T-helper 2 cell (primary cell): ENCODE results near the gene RNF38.
"Not testable (repeated sequence)": the region's sequence is repeated elsewhere in the genome, so short reads cannot be mapped to it uniquely, and the experiment has no call there.

Experiments used
- DNase-seq, 5 experiments: peaks; one replicate each; pipeline versions ENCODE4 v3.0.0 to v3.0.0-alpha.2; 2012 to 2022

Gene RNF38

GRCh38 chr9:36402536-36402935, 2.5 kb upstream of the RNF38 start:
- no peak for DNase-seq

DNA sequence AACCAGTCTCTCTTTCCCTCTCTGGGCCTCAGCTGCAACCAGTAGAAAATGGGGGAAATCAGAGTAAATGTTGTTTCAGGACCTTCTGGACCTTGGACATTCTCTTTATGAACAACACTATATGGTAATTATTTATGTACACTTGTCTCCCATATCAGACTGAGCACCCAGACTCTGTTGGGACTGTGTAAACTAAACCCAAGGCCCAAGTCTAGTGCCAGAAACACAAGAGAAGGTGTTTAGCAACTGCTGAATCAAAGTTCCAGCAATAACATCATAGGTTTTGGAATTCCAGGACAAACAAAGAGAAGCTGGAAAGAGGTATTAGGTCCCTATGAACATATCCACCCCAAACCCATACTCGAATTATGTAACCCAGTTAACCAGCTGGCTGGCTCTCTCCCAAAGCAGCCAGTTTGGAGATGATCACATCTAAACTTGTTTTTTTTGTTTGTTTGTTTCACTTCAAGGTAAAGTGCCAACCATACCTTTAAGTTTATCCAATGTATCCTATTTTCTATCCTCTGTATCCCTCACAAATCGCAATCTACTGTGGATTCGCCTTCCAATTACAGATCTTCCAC, 1.9 kb upstream of the RNF38 start:
- no peak for DNase-seq

DNA sequence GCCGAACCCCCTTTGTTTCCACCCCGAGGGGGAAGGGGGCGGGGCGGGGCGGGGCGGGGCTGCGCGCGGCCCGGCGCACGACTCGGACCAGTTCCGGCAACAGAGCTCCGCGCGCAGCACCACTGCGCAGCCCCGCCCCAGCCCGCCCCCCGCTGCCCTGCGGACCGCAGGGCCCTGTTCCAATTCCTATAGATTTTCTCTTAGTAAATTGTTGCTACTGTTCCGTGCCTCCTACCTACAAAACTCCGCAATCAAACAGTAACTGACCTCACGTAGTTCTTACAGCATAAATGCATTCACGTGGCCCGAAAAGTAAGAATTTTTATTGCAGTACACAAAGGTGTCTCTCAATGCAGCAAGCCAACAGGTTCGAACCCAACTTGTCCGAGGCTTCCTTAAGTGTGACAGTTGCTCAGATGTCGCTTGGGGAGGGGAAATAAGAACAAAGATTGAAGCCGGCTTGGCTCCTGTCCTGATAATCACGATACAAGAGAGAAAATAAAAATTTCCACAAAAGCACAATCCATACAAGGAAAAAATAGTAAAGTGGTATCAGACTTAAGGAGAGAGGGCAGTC, 1.2 kb upstream of the RNF38 start:
- DNase-seq: peak in 2 of 5 experiments; percentile 70 to 89

GRCh38 chr9:36400332-36401163, 479 bp upstream of the RNF38 start:
- DNase-seq: peak; percentile 85 to 94 (median 91)

DNA sequence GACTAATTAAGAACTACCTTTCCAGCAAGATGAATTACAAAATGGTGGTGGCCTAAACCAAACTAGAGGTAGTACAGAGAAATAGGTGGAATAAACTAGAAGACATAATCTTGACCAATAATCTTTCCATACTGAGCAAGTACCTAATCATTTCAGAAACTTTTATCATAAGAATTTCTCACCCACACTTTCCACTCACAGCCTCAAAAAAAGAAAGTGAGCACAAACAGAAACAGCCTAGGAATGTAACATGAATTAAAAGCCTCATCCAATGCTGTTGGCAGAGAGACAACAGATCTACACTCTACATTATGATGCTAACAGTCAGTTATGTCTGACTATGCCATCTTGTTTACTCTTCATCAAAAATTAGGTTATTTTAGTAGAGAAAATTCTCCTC, 1.3 kb downstream of the RNF38 start:
- peak in 1 of 5 experiments; percentile 54 for DNase-seq

DNA sequence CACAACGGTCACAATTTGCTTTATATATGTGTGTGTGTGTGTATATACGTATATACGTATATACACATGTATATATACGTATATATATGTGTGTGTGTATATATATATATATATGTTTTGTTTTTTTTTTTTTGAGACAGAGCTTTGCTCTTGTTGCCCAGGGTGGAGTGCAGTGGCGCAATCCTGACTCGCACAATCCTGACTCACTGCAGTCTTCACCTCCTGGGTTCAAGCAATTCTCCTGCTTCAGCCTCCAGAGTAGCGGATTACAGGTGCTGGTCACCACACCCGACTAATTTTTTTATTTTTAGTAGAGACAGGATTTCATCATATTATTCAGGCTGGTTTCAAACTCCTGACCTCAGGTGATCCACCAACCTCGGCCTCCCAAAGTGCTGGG, 3.1 kb downstream of the RNF38 start:
- DNase-seq: no peak

DNA sequence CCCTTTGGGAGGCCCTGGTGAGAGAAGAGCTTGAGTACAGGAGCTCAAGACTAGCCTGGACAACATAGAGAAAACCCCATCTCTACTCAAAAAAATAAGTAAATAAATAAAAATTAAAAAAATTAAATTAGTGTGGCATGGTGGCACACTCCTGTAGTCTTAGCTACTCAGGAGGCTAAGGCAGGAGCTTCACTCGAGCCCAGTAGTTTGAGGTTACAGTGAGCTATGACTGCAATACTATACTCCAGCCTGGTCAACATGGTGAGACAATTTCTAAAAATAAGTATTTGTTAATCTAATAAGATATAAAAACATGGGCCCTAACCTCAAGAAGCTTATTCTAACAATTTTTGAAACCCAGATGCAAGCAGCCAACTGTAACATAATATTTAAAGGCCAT, 7.6 kb downstream of the RNF38 start:
- DNase-seq: no peak

GRCh38 chr9:36389590-36389989, 10.5 kb downstream of the RNF38 start:
- DNase-seq: no peak

- DNase-seq: not testable (repeated sequence)
Observed at GRCh38 chr9:36386396-36386965, 13.6 kb downstream of the RNF38 start.

DNA sequence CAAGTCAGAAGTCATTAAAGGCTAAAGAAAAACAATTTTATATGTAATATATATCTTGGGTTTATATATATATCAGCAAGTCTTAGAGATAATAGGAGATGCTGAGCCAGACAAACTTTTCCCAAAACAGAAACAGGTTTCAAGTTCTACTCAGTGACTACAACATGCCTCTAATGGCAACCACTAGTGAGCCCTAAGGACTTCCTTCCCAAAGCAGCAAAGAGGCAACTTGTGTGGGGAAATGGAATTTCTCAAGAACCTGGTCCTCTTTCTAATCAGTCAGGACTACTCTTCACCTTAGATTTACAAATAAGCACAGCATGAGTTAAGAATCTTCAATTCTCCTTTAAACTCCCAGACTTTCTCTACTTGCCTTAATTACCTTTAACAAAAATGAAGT, 17.6 kb downstream of the RNF38 start:
- no peak for DNase-seq

DNA sequence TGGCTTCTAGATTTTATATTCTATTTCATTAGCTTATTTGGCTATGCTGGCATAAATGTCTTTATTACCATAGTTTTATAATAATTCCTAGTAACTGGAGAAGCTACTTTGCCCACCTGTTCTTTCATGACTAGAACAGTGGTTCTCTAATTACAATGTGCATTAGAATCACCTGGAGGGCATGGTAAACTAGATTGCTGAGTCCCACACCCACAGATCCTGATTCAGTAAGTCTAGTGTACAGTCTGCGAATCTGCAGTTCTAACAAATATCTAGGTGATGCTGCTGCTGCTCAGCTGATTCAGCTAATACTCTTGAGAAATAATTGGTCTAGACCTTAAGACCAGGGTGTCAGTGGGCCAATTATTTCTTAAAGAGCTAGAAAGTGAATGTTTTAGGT, 35.5 kb downstream of the RNF38 start:
- DNase-seq: no peak

DNA sequence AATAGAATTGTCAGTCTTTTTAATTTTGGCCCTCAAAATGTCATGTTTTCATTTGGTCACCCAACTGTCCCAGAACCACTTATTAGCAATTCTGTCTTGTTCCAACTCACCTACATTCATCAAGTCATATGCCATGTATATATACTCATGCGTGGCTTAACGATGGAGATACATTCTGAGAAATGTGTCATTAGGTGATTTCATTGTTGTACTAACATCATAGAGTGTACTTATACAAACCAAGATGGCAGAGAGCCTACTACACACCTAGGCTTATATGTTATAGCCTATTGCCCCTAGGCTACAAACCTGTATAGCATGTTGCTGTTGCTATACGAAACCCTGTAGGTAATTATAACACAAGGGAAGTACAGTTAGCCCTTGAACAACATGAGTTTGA, 36.6 kb downstream of the RNF38 start:
- DNase-seq: no peak

DNA sequence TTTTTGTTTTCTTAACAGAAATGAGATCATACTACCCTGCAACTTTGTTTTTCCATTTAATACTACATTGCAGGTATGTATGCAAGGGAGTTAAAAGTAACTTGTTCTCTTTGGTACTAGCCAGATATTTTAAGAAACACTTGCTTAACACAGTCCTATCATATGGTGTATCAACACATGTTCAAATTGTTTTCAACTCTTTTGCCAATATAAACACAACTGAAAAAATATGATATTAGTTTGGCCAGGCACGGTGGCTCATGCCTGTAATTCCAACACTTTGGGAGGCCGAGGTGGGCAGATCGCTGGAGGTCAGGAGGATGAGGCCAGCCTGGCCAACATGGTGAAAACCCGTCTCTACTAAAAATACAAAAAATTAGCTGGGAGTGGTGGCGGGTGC, 41.6 kb downstream of the RNF38 start:
- DNase-seq: no peak

DNA sequence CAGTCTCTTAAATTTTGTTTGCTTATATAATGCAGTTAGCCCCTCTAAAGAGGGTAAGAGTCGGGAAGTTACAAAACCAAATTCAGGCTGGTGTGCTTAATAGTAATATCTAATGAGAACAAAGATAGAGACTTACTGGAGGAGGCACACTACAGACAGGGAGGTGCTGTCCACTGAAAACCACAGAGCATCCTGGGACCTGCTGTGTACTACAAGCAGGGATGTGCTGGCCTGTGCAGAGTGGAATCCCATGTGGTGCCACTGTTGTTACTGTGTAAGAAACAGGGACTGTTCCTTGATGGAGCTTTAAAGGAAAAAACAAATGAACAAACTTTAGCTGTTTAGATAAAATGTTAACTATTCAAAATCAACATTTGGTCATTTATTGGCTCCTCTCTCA, 42.4 kb downstream of the RNF38 start:
- no peak for DNase-seq

DNA sequence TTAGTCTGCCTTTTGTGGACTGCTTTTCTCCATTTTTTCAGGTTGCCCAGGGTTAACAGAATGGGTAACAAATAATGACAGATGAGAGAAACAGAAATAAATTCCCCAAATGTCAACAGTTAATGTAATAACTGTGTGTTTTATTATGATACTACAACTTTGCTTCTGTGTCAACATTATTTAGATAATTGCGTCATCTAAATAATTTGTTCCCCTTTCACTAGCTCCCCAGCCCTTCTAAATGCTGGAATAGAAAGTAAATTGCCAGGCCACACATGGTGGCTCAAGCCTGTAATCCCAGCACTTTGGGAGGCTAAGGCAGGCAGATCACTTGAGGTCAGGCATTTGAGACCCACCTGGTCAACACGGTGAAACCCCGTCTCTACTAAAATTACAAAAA, 53.5 kb downstream of the RNF38 start:
- no peak for DNase-seq

GRCh38 chr9:36345103-36345846, 54.8 kb downstream of the RNF38 start:
- DNase-seq: no peak

GRCh38 chr9:36341936-36342577, 58.0 kb downstream of the RNF38 start:
- DNase-seq: peak in 1 of 5 experiments; percentile 88

DNA sequence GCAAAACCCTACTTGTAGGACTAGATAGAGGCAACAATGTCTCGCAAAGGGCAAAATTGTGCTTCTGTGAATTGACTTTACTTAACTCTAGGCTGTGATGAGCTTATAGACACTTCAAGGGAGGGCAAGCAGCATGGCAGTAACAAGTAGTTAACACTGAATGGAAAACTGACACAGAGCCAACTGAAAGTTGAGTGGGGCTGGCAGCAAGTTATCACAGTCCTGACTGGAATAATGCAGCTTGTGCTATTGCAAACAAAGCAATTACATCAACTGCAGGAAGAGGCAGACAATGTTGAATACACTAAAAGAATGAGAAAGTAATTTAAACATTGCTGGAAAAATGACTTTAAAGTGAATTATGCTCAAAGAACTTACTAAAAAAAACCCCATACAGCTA, 62.2 kb downstream of the RNF38 start:
- DNase-seq: no peak

DNA sequence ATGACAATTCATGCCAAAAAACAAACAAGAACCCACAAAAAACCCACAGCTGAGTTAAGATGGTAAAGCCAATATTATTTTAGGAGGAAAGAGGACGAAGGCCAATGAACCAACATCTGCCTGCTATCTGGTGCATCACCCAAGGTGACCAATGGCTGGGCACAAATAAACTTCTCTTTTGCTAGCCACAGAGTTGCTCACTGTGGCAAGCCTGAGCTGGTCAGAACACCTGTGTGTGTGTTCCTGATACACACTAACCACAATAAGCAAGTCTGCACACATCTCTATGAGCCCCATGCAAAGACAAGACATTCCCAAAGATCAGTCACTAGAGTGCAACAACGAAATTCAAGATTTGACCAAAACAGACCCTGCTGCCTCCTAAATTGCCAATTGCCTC, 63.1 kb downstream of the RNF38 start:
- DNase-seq: no peak

DNA sequence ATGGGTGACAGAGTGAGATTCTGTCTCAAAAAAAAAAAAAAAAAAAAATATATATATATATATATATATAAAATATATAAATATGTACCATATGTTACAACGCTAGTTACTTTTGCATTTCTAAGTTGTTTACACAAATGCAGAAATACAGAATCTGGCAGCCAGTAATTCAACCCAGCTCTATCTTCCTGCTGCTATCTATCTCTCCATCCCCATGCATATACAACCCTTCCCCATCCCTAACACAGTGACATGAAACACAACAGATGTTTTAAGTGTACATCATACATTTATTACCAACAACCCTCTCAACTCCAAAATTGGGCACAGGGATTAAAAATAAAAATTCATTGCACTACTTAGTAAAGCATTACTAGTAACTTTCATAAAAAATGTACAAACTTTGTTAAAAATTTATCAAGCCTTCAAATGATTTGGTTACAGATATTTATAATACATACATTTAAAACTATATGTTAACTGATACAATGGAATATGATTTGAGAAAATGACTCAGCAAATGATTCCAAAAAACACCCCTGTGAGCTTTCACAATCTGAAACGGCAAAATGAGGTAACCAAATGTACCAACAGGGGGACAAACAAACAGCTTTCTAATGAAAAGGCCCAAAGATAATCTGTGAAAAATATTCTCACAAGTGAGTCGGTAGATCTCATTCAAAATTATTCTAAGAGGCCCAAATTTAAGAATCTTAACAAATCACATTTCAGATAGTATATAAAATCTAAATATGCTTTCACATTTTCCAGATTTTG, 63.8 kb downstream of the RNF38 start:
- no peak for DNase-seq

- no peak for DNase-seq
Observed at GRCh38 chr9:36332006-36332405, 68.1 kb downstream of the RNF38 start.
